ENCODE data around the gene CGNL1.

GRCh38 chr15:57563416-57563815 is 187.1 kb downstream of the CGNL1 start:
- TF ChIP-seq CTCF (tag by site-specific recombination; IDR thresholded peaks at IDR 0.05) = no peak
- no peak for TF ChIP-seq ZNF639 (tag by site-specific recombination; IDR thresholded peaks at IDR 0.05)
- TF ChIP-seq ZNF391 (tag by site-specific recombination; IDR thresholded peaks at IDR 0.05; ENCODE audit: borderline replicate concordance, low read depth) = no peak
- TF ChIP-seq ZNF302 (tag by site-specific recombination; IDR thresholded peaks at IDR 0.05; ENCODE audit: low read depth) = no peak
- no peak for TF ChIP-seq ZNF558 (tag by site-specific recombination; IDR thresholded peaks at IDR 0.05)
- no peak for TF ChIP-seq ZNF223 (tag by site-specific recombination; IDR thresholded peaks at IDR 0.05)
- no peak for TF ChIP-seq RBAK (tag by site-specific recombination; IDR thresholded peaks at IDR 0.05)
- TF ChIP-seq ZNF549 (tag by site-specific recombination; IDR thresholded peaks at IDR 0.05) = no peak
- TF ChIP-seq ZNF121 (tag by site-specific recombination; IDR thresholded peaks at IDR 0.05) = no peak
